ENCODE results near the gene SPOUT1. TPM values are rescaled to one million over a fixed set of nuclear protein-coding genes. Genes with fewer than 3 reads are reported as not detected.
A peak's percentile ranks its signal among the peaks of the same experiment; 100 is the strongest.

SPOUT1 gene
- total and polyA plus RNA-seq, 2 of the 13 experiments (the other 11 are each of a cell fraction or from before 2014, with no cell fraction given), result 39.0 to 45.8 TPM

DNA sequence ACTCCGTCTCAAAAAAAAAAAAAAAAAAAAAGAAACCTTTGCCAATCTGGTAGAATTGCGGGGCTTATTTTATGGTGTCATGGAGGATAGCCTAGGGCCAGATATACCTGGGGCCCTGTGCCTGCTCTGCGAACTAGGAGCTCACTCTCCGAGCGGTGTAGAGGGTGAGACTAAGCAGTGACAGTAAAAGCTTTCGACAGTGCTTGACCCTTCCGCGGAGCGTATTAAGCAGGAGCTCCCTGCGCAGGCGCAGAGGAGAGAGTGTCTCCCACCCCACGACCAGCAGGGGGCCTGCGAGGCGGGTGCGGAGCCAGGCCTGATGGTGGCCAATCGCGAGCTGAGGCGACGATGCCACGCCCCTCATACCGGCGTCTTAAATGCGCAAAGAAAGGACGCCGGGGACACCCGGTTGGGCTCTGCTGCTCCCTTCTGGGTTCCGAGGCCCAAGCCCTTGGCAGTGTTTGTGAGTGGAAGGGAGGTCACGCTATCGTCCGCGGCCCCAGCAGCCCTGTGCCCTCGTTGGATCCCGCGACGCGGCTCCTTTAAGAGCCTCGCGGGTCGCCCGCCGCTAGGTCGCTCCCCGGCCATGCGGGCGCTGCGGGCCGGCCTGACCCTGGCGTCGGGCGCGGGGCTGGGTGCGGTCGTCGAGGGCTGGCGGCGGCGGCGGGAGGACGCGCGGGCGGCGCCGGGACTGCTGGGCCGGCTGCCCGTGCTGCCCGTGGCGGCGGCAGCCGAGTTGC, 11.3 kb downstream of the SPOUT1 start, which contains the start of gene ENDOG (continued):
- TF ChIP-seq CBX2 (IDR thresholded peaks at IDR 0.05; ENCODE audit: low read depth, low read length), result no peak
- TF ChIP-seq CBX2 (CRISPR knock-in tag; IDR thresholded peaks at IDR 0.05; ENCODE audit: low read depth), result no peak
- TF ChIP-seq ZNF253 (CRISPR knock-in tag; IDR thresholded peaks at IDR 0.05; ENCODE audit: borderline replicate concordance), result peak; percentile 60; the same call in 1 of the 2 replicates
- TF ChIP-seq CHCHD3 (CRISPR knock-in tag; IDR thresholded peaks at IDR 0.05), result peak; percentile 15; the same call in 1 of the 2 replicates
- TF ChIP-seq, protein P1, sequence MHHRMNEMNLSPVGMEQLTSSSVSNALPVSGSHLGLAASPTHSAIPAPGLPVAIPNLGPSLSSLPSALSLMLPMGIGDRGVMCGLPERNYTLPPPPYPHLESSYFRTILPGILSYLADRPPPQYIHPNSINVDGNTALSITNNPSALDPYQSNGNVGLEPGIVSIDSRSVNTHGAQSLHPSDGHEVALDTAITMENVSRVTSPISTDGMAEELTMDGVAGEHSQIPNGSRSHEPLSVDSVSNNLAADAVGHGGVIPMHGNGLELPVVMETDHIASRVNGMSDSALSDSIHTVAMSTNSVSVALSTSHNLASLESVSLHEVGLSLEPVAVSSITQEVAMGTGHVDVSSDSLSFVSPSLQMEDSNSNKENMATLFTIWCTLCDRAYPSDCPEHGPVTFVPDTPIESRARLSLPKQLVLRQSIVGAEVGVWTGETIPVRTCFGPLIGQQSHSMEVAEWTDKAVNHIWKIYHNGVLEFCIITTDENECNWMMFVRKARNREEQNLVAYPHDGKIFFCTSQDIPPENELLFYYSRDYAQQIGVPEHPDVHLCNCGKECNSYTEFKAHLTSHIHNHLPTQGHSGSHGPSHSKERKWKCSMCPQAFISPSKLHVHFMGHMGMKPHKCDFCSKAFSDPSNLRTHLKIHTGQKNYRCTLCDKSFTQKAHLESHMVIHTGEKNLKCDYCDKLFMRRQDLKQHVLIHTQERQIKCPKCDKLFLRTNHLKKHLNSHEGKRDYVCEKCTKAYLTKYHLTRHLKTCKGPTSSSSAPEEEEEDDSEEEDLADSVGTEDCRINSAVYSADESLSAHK (CRISPR knock-in tag; IDR thresholded peaks at IDR 0.05; ENCODE audit: borderline replicate concordance), result no peak
- peak; percentile 3; the same call in 1 of the 2 replicates for TF ChIP-seq SRY (CRISPR knock-in tag; IDR thresholded peaks at IDR 0.05)
- no peak for TF ChIP-seq SOX13 (IDR thresholded peaks at IDR 0.05)
- peak in 1 of 2 experiments; percentile 57; a peak in 2 of 4 replicates for TF ChIP-seq SOX13 (CRISPR knock-in tag; conservative IDR thresholded peaks at IDR 0.05 in 1 of 2, IDR thresholded peaks at IDR 0.05 in 1 of 2)
- no peak for TF ChIP-seq ZNF432 (CRISPR knock-in tag; IDR thresholded peaks at IDR 0.05; ENCODE audit: borderline replicate concordance)
- no peak; the same call in 1 of the 2 replicates for TF ChIP-seq FOXO1 (CRISPR knock-in tag; IDR thresholded peaks at IDR 0.05)
- TF ChIP-seq ZNF629 (CRISPR knock-in tag; conservative IDR thresholded peaks at IDR 0.05), result no peak
- TF ChIP-seq BORCS8-MEF2B (CRISPR knock-in tag; IDR thresholded peaks at IDR 0.05), result no peak; the same call in 1 of the 2 replicates
- TF ChIP-seq ZNF24 (IDR thresholded peaks at IDR 0.05), result no peak
- TF ChIP-seq ZNF451 (CRISPR knock-in tag; IDR thresholded peaks at IDR 0.05), result no peak
- TF ChIP-seq RAD21 (CRISPR knock-in tag; IDR thresholded peaks at IDR 0.05), result peak; percentile 63
- no peak for TF ChIP-seq ZNF572 (CRISPR knock-in tag; IDR thresholded peaks at IDR 0.05)
- peak; percentile 59 for TF ChIP-seq STAG1 (CRISPR knock-in tag; IDR thresholded peaks at IDR 0.05)
- peak; percentile 77 for TF ChIP-seq ZNF687 (CRISPR knock-in tag; IDR thresholded peaks at IDR 0.05)
- no peak for TF ChIP-seq ZNF33B (CRISPR knock-in tag; IDR thresholded peaks at IDR 0.05)
- TF ChIP-seq CERS6 (CRISPR knock-in tag; IDR thresholded peaks at IDR 0.05), result no peak
- peak; percentile 50; the same call in 1 of the 2 replicates for TF ChIP-seq SP5 (CRISPR knock-in tag; IDR thresholded peaks at IDR 0.05; ENCODE audit: borderline replicate concordance, low read depth)
